Osteoblast (primary cell): ENCODE results near the gene KRTAP4-16. TPM values are rescaled to one million over a fixed set of nuclear protein-coding genes. Genes with fewer than 3 reads are reported as not detected.

ENCODE experiments used
- DNase-seq: peaks from one replicate; pipeline ENCODE4 v3.0.0; 2011; ENCODE audit warnings: low spot score, mixed read lengths; ENCODE audit not compliant: insufficient read length; ENCODE audit errors: missing footprints
- H2AFZ ChIP-seq: 2 replicates; pipeline ENCODE4 v1.6.0; 2011; ENCODE audit warnings: mild to moderate bottlenecking, low read length
- H3K27ac ChIP-seq: 2 replicates; pipeline ENCODE4 v1.5.1; 2011; ENCODE audit warnings: mild to moderate bottlenecking, low read depth, low read length, moderate library complexity
- H3K27me3 ChIP-seq: 2 replicates; pipeline ENCODE4 v1.6.0; 2012; ENCODE audit warnings: mild to moderate bottlenecking, control low read depth, inconsistent platforms, low read length, moderate library complexity; ENCODE audit not compliant: insufficient read depth
- H3K36me3 ChIP-seq: 2 replicates; pipeline ENCODE4 v1.5.1; 2011; ENCODE audit warnings: mild to moderate bottlenecking, low read length, control low read depth, moderate library complexity; ENCODE audit not compliant: insufficient read depth
- H3K4me1 ChIP-seq: 2 replicates; pipeline ENCODE4 v1.5.1; 2011; ENCODE audit warnings: mild to moderate bottlenecking, low read length, control low read depth, moderate library complexity; ENCODE audit not compliant: insufficient read depth
- H3K4me2 ChIP-seq: 2 replicates; pipeline ENCODE4 v1.6.0; 2011; ENCODE audit warnings: mild to moderate bottlenecking, low read length; ENCODE audit not compliant: insufficient read depth
- H3K4me3 ChIP-seq: fragments of 200-600 bp; sonication (generic); 3 replicates; pipeline ENCODE4 v1.5.1; 2012; ENCODE audit warnings: mild to moderate bottlenecking, low read length, inconsistent platforms; ENCODE audit not compliant: insufficient read depth
- H3K79me2 ChIP-seq: 2 replicates; pipeline ENCODE4 v1.6.0; 2012; ENCODE audit warnings: mild to moderate bottlenecking, low read length, control low read depth, inconsistent platforms; ENCODE audit not compliant: insufficient read depth
- H3K9me3 ChIP-seq: 2 replicates; pipeline ENCODE4 v1.5.1; 2011; ENCODE audit warnings: low read depth, low read length, control low read depth
- H4K20me1 ChIP-seq: 2 replicates; pipeline ENCODE4 v1.6.0; 2012; ENCODE audit warnings: mild to moderate bottlenecking, low read length, control low read depth; ENCODE audit not compliant: insufficient read depth
- total RNA-seq: library from RNA; depleted of rRNA; stranded (reverse); fragments of >200 nt; gene quantifications from 2 replicates; pipeline ENCODE4 v1.2.3, GENCODE V29; 2012
- TF ChIP-seq, protein P1 (sequence below): IDR thresholded peaks from 2 replicates; pipeline ENCODE4 v1.5.1; 2011; ENCODE audit warnings: mild to moderate bottlenecking, low read depth, low read length, moderate library complexity; ENCODE audit errors: extremely low read depth

Gene KRTAP4-16
- total RNA-seq, 1 donor, result not detected

DNA sequence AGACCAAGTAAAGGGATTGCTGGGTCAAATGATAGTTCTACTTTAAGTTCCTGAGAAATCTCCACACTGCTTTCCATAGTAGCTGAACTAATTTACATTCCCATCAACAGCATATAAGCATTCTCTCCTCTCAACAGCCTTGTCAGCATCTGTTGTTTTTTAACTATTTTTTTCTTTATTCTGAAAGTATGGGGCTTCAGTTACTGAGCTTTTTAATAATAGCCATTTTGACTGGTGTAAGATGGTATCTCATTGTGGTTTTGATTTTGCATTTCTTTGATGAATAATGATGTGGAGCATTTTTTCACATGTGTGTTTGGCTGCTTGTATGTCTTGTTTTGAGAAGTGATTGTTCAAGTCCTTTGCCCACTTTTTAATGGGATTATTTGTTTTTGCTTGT, 49.4 kb downstream of the KRTAP4-16 start:
- H3K9me3 ChIP-seq, result peaks cover 2% of the 10 kb centered on the region
- H3K79me2 ChIP-seq, result peaks cover 9% of the 10 kb centered on the region
- no peaks in the 10 kb centered on the region for H4K20me1 ChIP-seq
- no peak overlapping the region for H3K4me3 ChIP-seq
- TF ChIP-seq, protein P1, sequence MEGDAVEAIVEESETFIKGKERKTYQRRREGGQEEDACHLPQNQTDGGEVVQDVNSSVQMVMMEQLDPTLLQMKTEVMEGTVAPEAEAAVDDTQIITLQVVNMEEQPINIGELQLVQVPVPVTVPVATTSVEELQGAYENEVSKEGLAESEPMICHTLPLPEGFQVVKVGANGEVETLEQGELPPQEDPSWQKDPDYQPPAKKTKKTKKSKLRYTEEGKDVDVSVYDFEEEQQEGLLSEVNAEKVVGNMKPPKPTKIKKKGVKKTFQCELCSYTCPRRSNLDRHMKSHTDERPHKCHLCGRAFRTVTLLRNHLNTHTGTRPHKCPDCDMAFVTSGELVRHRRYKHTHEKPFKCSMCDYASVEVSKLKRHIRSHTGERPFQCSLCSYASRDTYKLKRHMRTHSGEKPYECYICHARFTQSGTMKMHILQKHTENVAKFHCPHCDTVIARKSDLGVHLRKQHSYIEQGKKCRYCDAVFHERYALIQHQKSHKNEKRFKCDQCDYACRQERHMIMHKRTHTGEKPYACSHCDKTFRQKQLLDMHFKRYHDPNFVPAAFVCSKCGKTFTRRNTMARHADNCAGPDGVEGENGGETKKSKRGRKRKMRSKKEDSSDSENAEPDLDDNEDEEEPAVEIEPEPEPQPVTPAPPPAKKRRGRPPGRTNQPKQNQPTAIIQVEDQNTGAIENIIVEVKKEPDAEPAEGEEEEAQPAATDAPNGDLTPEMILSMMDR, result no peak
- H3K27me3 ChIP-seq, result no peaks in the 10 kb centered on the region
- H3K36me3 ChIP-seq, result no peaks in the 10 kb centered on the region
- H2AFZ ChIP-seq, result no peak overlapping the region
- H3K4me1 ChIP-seq, result peaks cover 33% of the 10 kb centered on the region
- no peak overlapping the region for H3K4me2 ChIP-seq
- peak overlapping the region; percentile 66 for H3K27ac ChIP-seq
- DNase-seq, result peak; percentile 86

Other genes with a start within 250 kb of the KRTAP4-16 start
- not detected in 2 replicates for gene KRT12, start 235.0 kb downstream of the KRTAP4-16 start, total RNA-seq
- not detected in 2 replicates for gene KRT20, start 217.0 kb downstream of the KRTAP4-16 start, total RNA-seq
- 0.36 and 0.59 TPM in 2 replicates for gene KRT23, start 164.6 kb downstream of the KRTAP4-16 start, total RNA-seq
- gene KRT39, start 135.3 kb downstream of the KRTAP4-16 start, total RNA-seq, result 0.36 TPM in 1 of 2 replicates, not detected in the other
- gene KRT40, start 117.9 kb downstream of the KRTAP4-16 start, total RNA-seq, result under 0.01 TPM in 1 of 2 replicates, not detected in the other
- not detected in 2 replicates for gene KRTAP3-3, start 108.0 kb downstream of the KRTAP4-16 start, total RNA-seq
- not detected in 2 replicates for gene KRTAP3-2, start 102.3 kb downstream of the KRTAP4-16 start, total RNA-seq
- gene KRTAP3-1, start 93.1 kb downstream of the KRTAP4-16 start, total RNA-seq, result not detected in 2 replicates
- gene KRTAP1-5, start 75.0 kb downstream of the KRTAP4-16 start, total RNA-seq, result 25.0 and 31.8 TPM in 2 replicates
- gene KRTAP1-4, start 72.0 kb downstream of the KRTAP4-16 start, total RNA-seq, result not detected in 2 replicates
- not detected in 2 replicates for gene KRTAP1-3, start 67.3 kb downstream of the KRTAP4-16 start, total RNA-seq
- 2.2 and 2.4 TPM in 2 replicates for gene KRTAP1-1, start 60.8 kb downstream of the KRTAP4-16 start, total RNA-seq
- gene KRTAP2-1, start 54.9 kb downstream of the KRTAP4-16 start, total RNA-seq, result not detected in 2 replicates
- not detected in 2 replicates for gene KRTAP2-2, start 47.0 kb downstream of the KRTAP4-16 start, total RNA-seq
- 0.29 TPM in 1 of 2 replicates, not detected in the other for gene KRTAP2-3, start 42.1 kb downstream of the KRTAP4-16 start, total RNA-seq
- gene KRTAP2-4, start 36.3 kb downstream of the KRTAP4-16 start, total RNA-seq, result not detected in 2 replicates
- under 0.01 and 0.72 TPM in 2 replicates for gene KRTAP4-7, start 18.1 kb downstream of the KRTAP4-16 start, total RNA-seq
- not detected in 2 replicates for gene KRTAP4-8, start 4.1 kb downstream of the KRTAP4-16 start, total RNA-seq
- gene KRTAP4-9, start 3.2 kb upstream of the KRTAP4-16 start, total RNA-seq, result not detected in 2 replicates
- gene KRTAP4-11, start 16.2 kb upstream of the KRTAP4-16 start, total RNA-seq, result not detected in 2 replicates
- gene KRTAP4-12, start 22.0 kb upstream of the KRTAP4-16 start, total RNA-seq, result not detected in 2 replicates
- not detected in 2 replicates for gene KRTAP4-6, start 38.3 kb upstream of the KRTAP4-16 start, total RNA-seq
- gene KRTAP4-5, start 47.6 kb upstream of the KRTAP4-16 start, total RNA-seq, result not detected in 2 replicates
- not detected in 2 replicates for gene KRTAP4-4, start 58.5 kb upstream of the KRTAP4-16 start, total RNA-seq
- gene KRTAP4-3, start 66.0 kb upstream of the KRTAP4-16 start, total RNA-seq, result not detected in 2 replicates
- gene KRTAP4-2, start 76.0 kb upstream of the KRTAP4-16 start, total RNA-seq, result not detected in 2 replicates
- not detected in 2 replicates for gene KRTAP4-1, start 82.7 kb upstream of the KRTAP4-16 start, total RNA-seq
- gene KRTAP9-1, start 87.7 kb upstream of the KRTAP4-16 start, total RNA-seq, result not detected in 2 replicates
- not detected in 2 replicates for gene KRTAP9-2, start 124.4 kb upstream of the KRTAP4-16 start, total RNA-seq
- gene KRTAP9-3, start 130.2 kb upstream of the KRTAP4-16 start, total RNA-seq, result not detected in 2 replicates
- not detected in 2 replicates for gene KRTAP9-8, start 135.8 kb upstream of the KRTAP4-16 start, total RNA-seq
- gene KRTAP9-4, start 147.5 kb upstream of the KRTAP4-16 start, total RNA-seq, result not detected in 2 replicates
- not detected in 2 replicates for gene KRTAP9-9, start 153.2 kb upstream of the KRTAP4-16 start, total RNA-seq
- gene KRTAP9-6, start 163.2 kb upstream of the KRTAP4-16 start, total RNA-seq, result not detected in 2 replicates
- not detected in 2 replicates for gene KRTAP9-7, start 173.5 kb upstream of the KRTAP4-16 start, total RNA-seq
- not detected in 2 replicates for gene KRTAP29-1, start 200.6 kb upstream of the KRTAP4-16 start, total RNA-seq
- gene KRTAP16-1, start 207.1 kb upstream of the KRTAP4-16 start, total RNA-seq, result not detected in 2 replicates
- not detected in 2 replicates for gene KRTAP17-1, start 213.5 kb upstream of the KRTAP4-16 start, total RNA-seq
- not detected in 2 replicates for gene KRT33A, start 248.6 kb upstream of the KRTAP4-16 start, total RNA-seq